Activated naive CD4-positive, alpha-beta T cell treated with anti-CD3 and anti-CD28 coated beads, Interleukin-2, amount 50 U/mL, for 24 hours (primary cell): ENCODE data around the gene LRRN3.

ENCODE experiments used
- H3K27ac Mint-ChIP-seq: one replicate; pipeline ENCODE4 v1.8.0; 2021; ENCODE audit warnings: mild to moderate bottlenecking, mixed read lengths
- H3K27me3 Mint-ChIP-seq: one replicate; pipeline ENCODE4 v1.8.0; 2021; ENCODE audit warnings: mixed read lengths
- H3K36me3 Mint-ChIP-seq: one replicate; pipeline ENCODE4 v1.8.0; 2021; ENCODE audit warnings: mixed read lengths
- H3K4me1 Mint-ChIP-seq: one replicate; pipeline ENCODE4 v1.8.0; 2021; ENCODE audit warnings: mixed read lengths
- H3K4me3 Mint-ChIP-seq: one replicate; pipeline ENCODE4 v1.8.0; 2021; ENCODE audit warnings: mild to moderate bottlenecking, mixed read lengths
- H3K9me3 Mint-ChIP-seq: one replicate; pipeline ENCODE4 v1.8.0; 2021; ENCODE audit warnings: mixed read lengths

The LRRN3 gene

GRCh38 chr7:111090846-111091245 is at the start of gene LRRN3:
TSS of gene LRRN3 (plus strand) at chr7:111091127. CDS start at chr7:111122773, 31,646 bp downstream.
- Mint-ChIP-seq H3K27me3 (no peaks in the 10 kb centered on the region), H3K36me3 (peaks cover 22% of the 10 kb centered on the region), H3K9me3 (no peaks in the 10 kb centered on the region), H3K4me3 (peak within 1 kb of the TSS; percentile 96), H3K4me1 (peaks cover 76% of the 10 kb centered on the region), H3K27ac (peak within 1 kb of the TSS; percentile 98)

- Mint-ChIP-seq H3K36me3 (no peaks in the 10 kb centered on the region), H3K4me1 (peaks cover 36% of the 10 kb centered on the region), H3K4me3 (no peak overlapping the region), H3K27me3 (no peaks in the 10 kb centered on the region), H3K27ac (peak overlapping the region; percentile 32), H3K9me3 (no peaks in the 10 kb centered on the region)
Observed at GRCh38 chr7:111041577-111041976, 49.4 kb upstream of the LRRN3 start.

GRCh38 chr7:111042842-111043241 is 48.1 kb upstream of the LRRN3 start:
- Mint-ChIP-seq H3K27ac (no peak overlapping the region), H3K4me1 (peaks cover 32% of the 10 kb centered on the region), H3K9me3 (no peaks in the 10 kb centered on the region), H3K36me3 (peaks cover 2% of the 10 kb centered on the region), H3K4me3 (no peak overlapping the region), H3K27me3 (no peaks in the 10 kb centered on the region)

- Mint-ChIP-seq H3K4me1 (peaks cover 28% of the 10 kb centered on the region), H3K36me3 (peaks cover 2% of the 10 kb centered on the region), H3K27me3 (no peaks in the 10 kb centered on the region), H3K27ac (peak overlapping the region; percentile 27), H3K9me3 (no peaks in the 10 kb centered on the region), H3K4me3 (no peak overlapping the region)
Observed at GRCh38 chr7:111043561-111043960, 47.4 kb upstream of the LRRN3 start.

- no peaks in the 10 kb centered on the region for H3K27me3 Mint-ChIP-seq
- H3K4me3 Mint-ChIP-seq = no peak overlapping the region
- H3K9me3 Mint-ChIP-seq = no peaks in the 10 kb centered on the region
- peaks cover 2% of the 10 kb centered on the region for H3K36me3 Mint-ChIP-seq
- H3K27ac Mint-ChIP-seq = no peak overlapping the region
- H3K4me1 Mint-ChIP-seq = peaks cover 31% of the 10 kb centered on the region
Observed at GRCh38 chr7:111045449-111045848, 45.5 kb upstream of the LRRN3 start.

GRCh38 chr7:111047595-111047994 is 43.3 kb upstream of the LRRN3 start:
- Mint-ChIP-seq H3K9me3 (peaks cover 4% of the 10 kb centered on the region), H3K27ac (no peak overlapping the region), H3K4me1 (peaks cover 34% of the 10 kb centered on the region), H3K36me3 (peaks cover 2% of the 10 kb centered on the region), H3K27me3 (no peaks in the 10 kb centered on the region), H3K4me3 (no peak overlapping the region)

- Mint-ChIP-seq H3K36me3 (peaks cover 2% of the 10 kb centered on the region), H3K27me3 (no peaks in the 10 kb centered on the region), H3K4me3 (no peak overlapping the region), H3K4me1 (peaks cover 41% of the 10 kb centered on the region), H3K9me3 (peaks cover 7% of the 10 kb centered on the region), H3K27ac (no peak overlapping the region)
Observed at GRCh38 chr7:111049971-111050680, 40.8 kb upstream of the LRRN3 start.

GRCh38 chr7:111050875-111051416 is 40.0 kb upstream of the LRRN3 start:
- Mint-ChIP-seq H3K27ac (no peak overlapping the region), H3K27me3 (no peaks in the 10 kb centered on the region), H3K9me3 (peaks cover 7% of the 10 kb centered on the region), H3K4me3 (no peak overlapping the region), H3K4me1 (peaks cover 40% of the 10 kb centered on the region), H3K36me3 (peaks cover 5% of the 10 kb centered on the region)

- no peak overlapping the region for H3K27ac Mint-ChIP-seq
- H3K27me3 Mint-ChIP-seq = no peaks in the 10 kb centered on the region
- peaks cover 44% of the 10 kb centered on the region for H3K4me1 Mint-ChIP-seq
- peaks cover 7% of the 10 kb centered on the region for H3K9me3 Mint-ChIP-seq
- peaks cover 5% of the 10 kb centered on the region for H3K36me3 Mint-ChIP-seq
- no peak overlapping the region for H3K4me3 Mint-ChIP-seq
Observed at GRCh38 chr7:111051832-111052231, 39.1 kb upstream of the LRRN3 start.

GRCh38 chr7:111053035-111053434 is 37.9 kb upstream of the LRRN3 start:
- peaks cover 53% of the 10 kb centered on the region for H3K4me1 Mint-ChIP-seq
- no peak overlapping the region for H3K4me3 Mint-ChIP-seq
- H3K36me3 Mint-ChIP-seq = peaks cover 2% of the 10 kb centered on the region
- H3K27me3 Mint-ChIP-seq = no peaks in the 10 kb centered on the region
- H3K9me3 Mint-ChIP-seq = peaks cover 7% of the 10 kb centered on the region
- no peak overlapping the region for H3K27ac Mint-ChIP-seq

GRCh38 chr7:111056371-111056770 is 34.6 kb upstream of the LRRN3 start:
- Mint-ChIP-seq H3K36me3 (peaks cover 2% of the 10 kb centered on the region), H3K9me3 (peaks cover 7% of the 10 kb centered on the region), H3K4me3 (no peak overlapping the region), H3K4me1 (peaks cover 51% of the 10 kb centered on the region), H3K27ac (no peak overlapping the region), H3K27me3 (no peaks in the 10 kb centered on the region)

GRCh38 chr7:111057066-111057465 is 33.9 kb upstream of the LRRN3 start:
- Mint-ChIP-seq H3K4me3 (no peak overlapping the region), H3K27me3 (no peaks in the 10 kb centered on the region), H3K27ac (peak overlapping the region; percentile 3), H3K4me1 (peaks cover 50% of the 10 kb centered on the region), H3K36me3 (peaks cover 8% of the 10 kb centered on the region), H3K9me3 (peaks cover 12% of the 10 kb centered on the region)

- Mint-ChIP-seq H3K4me1 (peaks cover 28% of the 10 kb centered on the region), H3K27ac (no peak overlapping the region), H3K4me3 (no peak overlapping the region), H3K27me3 (no peaks in the 10 kb centered on the region), H3K36me3 (peaks cover 15% of the 10 kb centered on the region), H3K9me3 (peaks cover 22% of the 10 kb centered on the region)
Observed at GRCh38 chr7:111059833-111060232, 31.1 kb upstream of the LRRN3 start.

GRCh38 chr7:111063166-111063565 is 27.8 kb upstream of the LRRN3 start:
- peaks cover 16% of the 10 kb centered on the region for H3K36me3 Mint-ChIP-seq
- no peak overlapping the region for H3K4me3 Mint-ChIP-seq
- H3K27ac Mint-ChIP-seq = no peak overlapping the region
- H3K27me3 Mint-ChIP-seq = no peaks in the 10 kb centered on the region
- H3K4me1 Mint-ChIP-seq = peaks cover 15% of the 10 kb centered on the region
- peaks cover 29% of the 10 kb centered on the region for H3K9me3 Mint-ChIP-seq

- Mint-ChIP-seq H3K4me1 (peaks cover 40% of the 10 kb centered on the region), H3K9me3 (peaks cover 23% of the 10 kb centered on the region), H3K4me3 (no peak overlapping the region), H3K27ac (peak overlapping the region; percentile 59), H3K36me3 (peaks cover 10% of the 10 kb centered on the region), H3K27me3 (no peaks in the 10 kb centered on the region)
Observed at GRCh38 chr7:111067251-111067650, 23.7 kb upstream of the LRRN3 start.

- peak overlapping the region; percentile 33 for H3K27ac Mint-ChIP-seq
- peaks cover 42% of the 10 kb centered on the region for H3K4me1 Mint-ChIP-seq
- no peaks in the 10 kb centered on the region for H3K27me3 Mint-ChIP-seq
- peaks cover 19% of the 10 kb centered on the region for H3K9me3 Mint-ChIP-seq
- H3K4me3 Mint-ChIP-seq = no peak overlapping the region
- H3K36me3 Mint-ChIP-seq = peaks cover 10% of the 10 kb centered on the region
Observed at GRCh38 chr7:111067682-111068081, 23.2 kb upstream of the LRRN3 start.
